HepG2 (cell line): ENCODE data around the gene SGPL1. TPM values are rescaled to one million over a fixed set of nuclear protein-coding genes. Genes with fewer than 3 reads are reported as not detected.

Source experiments
- ARID5B ChIP-seq: IDR thresholded peaks from 2 replicates; pipeline ENCODE4 v1.4.0; 2020; ENCODE audit warnings: mild to moderate bottlenecking, missing genetic modification reagents
- FOXA1 ChIP-seq, 2 experiments: fragments of 450-650 bp in 1 of 2; sonication (generic) in 1 of 2; formaldehyde crosslinking in 1 of 2; IDR thresholded peaks; 2 replicates each; pipeline versions ENCODE4 v1.4.0 to v1.6.1; 2016 to 2020; ENCODE audit warnings: missing genetic modification reagents in 1 of 2
- HNF1A ChIP-seq, 2 experiments: sonication (generic) in 1 of 2; formaldehyde crosslinking in 1 of 2; IDR thresholded peaks; 2 replicates each; pipeline versions ENCODE4 v1.4.0 to v1.6.1; 2016 to 2020; ENCODE audit warnings: borderline replicate concordance in 1 of 2, low read depth in 1 of 2, mild to moderate bottlenecking in 1 of 2, missing genetic modification reagents in 1 of 2
- IKZF5 ChIP-seq: IDR thresholded peaks from 2 replicates; pipeline ENCODE4 v1.6.1; 2018; ENCODE audit warnings: missing genetic modification reagents, mild to moderate bottlenecking, missing compliant biosample characterization
- KLF11 ChIP-seq: IDR thresholded peaks from 2 replicates; pipeline ENCODE4 v1.6.1; 2016; ENCODE audit warnings: missing compliant biosample characterization
- NONO ChIP-seq, 2 experiments: fragments of 450-650 bp in 1 of 2; sonication (generic) in 1 of 2; formaldehyde crosslinking in 1 of 2; IDR thresholded peaks in 1 of 2; conservative IDR thresholded peaks in 1 of 2; 2 replicates each; pipeline versions ENCODE4 v1.6.1 to v1.8.0; 2017 to 2022; ENCODE audit warnings: mild to moderate bottlenecking in 1 of 2, missing genetic modification reagents in 1 of 2, moderate library complexity in 1 of 2
- SIX1 ChIP-seq: sonication (generic); formaldehyde crosslinking; IDR thresholded peaks from 2 replicates; pipeline ENCODE4 v1.4.0; 2020; ENCODE audit warnings: missing genetic modification reagents, borderline replicate concordance
- ZBTB7B ChIP-seq: sonication (generic); formaldehyde crosslinking; IDR thresholded peaks from 2 replicates; pipeline ENCODE4 v1.4.0; 2020; ENCODE audit warnings: missing genetic modification reagents
- ZFY ChIP-seq: sonication (generic); formaldehyde crosslinking; IDR thresholded peaks from 2 replicates; pipeline ENCODE4 v1.4.0; 2020; ENCODE audit warnings: missing genetic modification reagents
- ZNF362 ChIP-seq: sonication (generic); formaldehyde crosslinking; IDR thresholded peaks from 2 replicates; pipeline ENCODE4 v1.4.0; 2020; ENCODE audit warnings: missing genetic modification reagents, mild to moderate bottlenecking, borderline replicate concordance
- ZNF574 ChIP-seq: sonication (generic); formaldehyde crosslinking; IDR thresholded peaks from 2 replicates; pipeline ENCODE4 v1.4.0; 2020; ENCODE audit warnings: missing genetic modification reagents
- ZSCAN21 ChIP-seq: sonication (generic); formaldehyde crosslinking; IDR thresholded peaks from 2 replicates; pipeline ENCODE4 v1.8.0; 2022; ENCODE audit warnings: mild to moderate bottlenecking, missing genetic modification reagents, moderate library complexity, borderline replicate concordance
- polyA plus RNA-seq, 8 experiments: library from polyadenylated mRNA; depleted of rRNA in 3 of 8; stranded (reverse) in 7 of 8; unstranded in 1 of 8; fragments of >200 nt; fragmentation: Illumina TruSeq in 4 of 8; extraction: Trizol in 4 of 8; gene quantifications; 2 replicates each; pipeline versions ENCODE4 v1.2.1 to v1.2.3, GENCODE V29; 2011 to 2016; ENCODE audit warnings: low read depth in 4 of 8, missing spikeins in 1 of 8, mixed read lengths in 1 of 8; ENCODE audit not compliant: insufficient read depth in 1 of 8
- total RNA-seq, 5 experiments: library from RNA; depleted of rRNA; stranded (reverse); fragments of >200 nt; fragmentation: Illumina TruSeq; extraction: Trizol; gene quantifications; 2 replicates each; pipeline ENCODE4 v1.2.3, GENCODE V29; 2016; ENCODE audit warnings: low read depth in 1 of 5

SGPL1 gene
- total and polyA plus RNA-seq, 2 of the 13 experiments (the other 11 are each of a cell fraction or from before 2014, with no cell fraction given), result 17.6 to 25.0 TPM

GRCh38 chr10:70890917-70891431 lies 75.2 kb downstream of the SGPL1 start (continued):
- TF ChIP-seq ZNF574 (CRISPR knock-in tag) (0 out of 2 replicates have a peak, but pooled peaks have one; percentile 42), NONO (IDR thresholded peaks at IDR 0.05) (no peak), NONO (CRISPR knock-in tag; conservative IDR thresholded peaks at IDR 0.05) (peak; percentile 32; the same call in 1 of the 2 replicates), ZFY (CRISPR knock-in tag) (peak; percentile 73), ZSCAN21 (peak; percentile 74; the same call in 1 of the 2 replicates), ZBTB7B (CRISPR knock-in tag) (0 out of 2 replicates have a peak, but pooled peaks have one; percentile 53), ZNF362 (no peak), ARID5B (CRISPR knock-in tag) (peak; percentile 23; the same call in 1 of the 2 replicates), SIX1 (CRISPR knock-in tag) (peak; percentile 54; the same call in 1 of the 2 replicates), KLF11 (CRISPR knock-in tag) (peak; percentile 41; the same call in 1 of the 2 replicates), IKZF5 (CRISPR knock-in tag) (0 out of 2 replicates have a peak, but pooled peaks have one; percentile 42), HNF1A (IDR thresholded peaks at IDR 0.05; ENCODE audit: low read depth) (no peak), HNF1A (CRISPR knock-in tag; IDR thresholded peaks at IDR 0.05; ENCODE audit: borderline replicate concordance) (0 out of 2 replicates have a peak, but pooled peaks have one; percentile 45), FOXA1 (IDR thresholded peaks at IDR 0.05) (no peak), FOXA1 (CRISPR knock-in tag; IDR thresholded peaks at IDR 0.05) (peak; percentile 33; the same call in 1 of the 2 replicates)
